ENCODE measurements around the gene ASCL5. TPM values are rescaled to one million over a fixed set of nuclear protein-coding genes. Genes with fewer than 3 reads are reported as not detected.

The ASCL5 gene
- total RNA-seq, 2 donors from 2014 or later, result not detected

- H3K27ac Mint-ChIP-seq, result no peak overlapping the region
- no peaks in the 10 kb centered on the region for H3K9me3 Mint-ChIP-seq
- no peak for DNase-seq (ENCODE audit: low spot score)
- H3K27me3 Mint-ChIP-seq, result no peaks in the 10 kb centered on the region
- H3K4me1 Mint-ChIP-seq (ENCODE audit: low read depth in 2 of 2), result no peaks in the 10 kb centered on the region
- no peaks in the 10 kb centered on the region for H3K36me3 Mint-ChIP-seq
- H3K4me3 Mint-ChIP-seq, result no peak overlapping the region
- ATAC-seq, result no peak
Observed at GRCh38 chr1:201136355-201137023, 9.5 kb upstream of the ASCL5 start.

GRCh38 chr1:201134405-201134804 lies 7.4 kb upstream of the ASCL5 start:
- Mint-ChIP-seq H3K9me3 (no peaks in the 10 kb centered on the region), H3K4me3 (no peak overlapping the region), H3K36me3 (no peaks in the 10 kb centered on the region), H3K27me3 (no peaks in the 10 kb centered on the region), H3K4me1 (ENCODE audit: low read depth in 2 of 2) (no peaks in the 10 kb centered on the region), H3K27ac (no peak overlapping the region)
- ATAC-seq (no peak), DNase-seq (ENCODE audit: low spot score) (no peak)

GRCh38 chr1:201131398-201131797 lies 4.4 kb upstream of the ASCL5 start:
- ATAC-seq (no peak), DNase-seq (ENCODE audit: low spot score) (no peak)
- Mint-ChIP-seq H3K4me3 (no peak overlapping the region), H3K27ac (no peak overlapping the region), H3K4me1 (ENCODE audit: low read depth in 2 of 2) (no peaks in the 10 kb centered on the region), H3K36me3 (no peaks in the 10 kb centered on the region), H3K9me3 (no peaks in the 10 kb centered on the region), H3K27me3 (no peaks in the 10 kb centered on the region)

GRCh38 chr1:201128962-201129361 lies 2.0 kb upstream of the ASCL5 start:
- Mint-ChIP-seq H3K4me1 (ENCODE audit: low read depth in 2 of 2) (no peaks in the 10 kb centered on the region), H3K27me3 (peaks cover 6 to 13% of the 10 kb centered on the region in 2 donors), H3K9me3 (no peaks in the 10 kb centered on the region), H3K4me3 (no peak overlapping the region), H3K27ac (no peak overlapping the region), H3K36me3 (no peaks in the 10 kb centered on the region)
- DNase-seq (ENCODE audit: low spot score) (no peak), ATAC-seq (no peak)

- peaks cover 9 to 18% of the 10 kb centered on the region in 2 donors for H3K27me3 Mint-ChIP-seq
- H3K27ac Mint-ChIP-seq, result no peak overlapping the region
- H3K4me3 Mint-ChIP-seq, result no peak overlapping the region
- no peak for ATAC-seq
- no peak for DNase-seq (ENCODE audit: low spot score)
- no peaks in the 10 kb centered on the region for H3K36me3 Mint-ChIP-seq
- H3K4me1 Mint-ChIP-seq (ENCODE audit: low read depth in 2 of 2), result no peaks in the 10 kb centered on the region
- H3K9me3 Mint-ChIP-seq, result no peaks in the 10 kb centered on the region
Observed at GRCh38 chr1:201128476-201128875, 1.5 kb upstream of the ASCL5 start.

- Mint-ChIP-seq H3K27me3 (peaks cover 9 to 19% of the 10 kb centered on the region in 2 donors), H3K4me1 (ENCODE audit: low read depth in 2 of 2) (no peaks in the 10 kb centered on the region), H3K9me3 (no peaks in the 10 kb centered on the region), H3K4me3 (no peak overlapping the region), H3K27ac (no peak overlapping the region), H3K36me3 (no peaks in the 10 kb centered on the region)
- ATAC-seq (no peak), DNase-seq (ENCODE audit: low spot score) (no peak)
Observed at GRCh38 chr1:201127755-201128455, 921 bp upstream of the ASCL5 start.

GRCh38 chr1:201126463-201126831 lies 537 bp downstream of the ASCL5 start:
- Mint-ChIP-seq H3K4me1 (ENCODE audit: low read depth in 2 of 2) (no peaks in the 10 kb centered on the region), H3K27me3 (peaks cover 9 to 19% of the 10 kb centered on the region in 2 donors), H3K27ac (no peak overlapping the region), H3K9me3 (no peaks in the 10 kb centered on the region), H3K4me3 (no peak overlapping the region), H3K36me3 (no peaks in the 10 kb centered on the region)
- DNase-seq (ENCODE audit: low spot score) (no peak), ATAC-seq (no peak)

GRCh38 chr1:201125800-201126199 lies 1.2 kb downstream of the ASCL5 start:
- H3K9me3 Mint-ChIP-seq, result no peaks in the 10 kb centered on the region
- H3K36me3 Mint-ChIP-seq, result no peaks in the 10 kb centered on the region
- no peaks in the 10 kb centered on the region for H3K4me1 Mint-ChIP-seq (ENCODE audit: low read depth in 2 of 2)
- ATAC-seq (no peak), DNase-seq (ENCODE audit: low spot score) (no peak)
- H3K27me3 Mint-ChIP-seq, result peaks cover 9 to 19% of the 10 kb centered on the region in 2 donors
- no peak overlapping the region for H3K27ac Mint-ChIP-seq
- H3K4me3 Mint-ChIP-seq, result no peak overlapping the region

- peaks cover 12 to 19% of the 10 kb centered on the region in 2 donors for H3K27me3 Mint-ChIP-seq
- H3K4me3 Mint-ChIP-seq, result no peak overlapping the region
- ATAC-seq, result no peak
- H3K4me1 Mint-ChIP-seq (ENCODE audit: low read depth in 2 of 2), result no peaks in the 10 kb centered on the region
- no peak overlapping the region for H3K27ac Mint-ChIP-seq
- DNase-seq (ENCODE audit: low spot score), result no peak
- H3K9me3 Mint-ChIP-seq, result no peaks in the 10 kb centered on the region
- H3K36me3 Mint-ChIP-seq, result no peaks in the 10 kb centered on the region
Observed at GRCh38 chr1:201125019-201125418, 2.0 kb downstream of the ASCL5 start.

GRCh38 chr1:201123866-201124265 lies 3.1 kb downstream of the ASCL5 start:
- Mint-ChIP-seq H3K27me3 (peaks cover 12 to 19% of the 10 kb centered on the region in 2 donors), H3K4me3 (no peak overlapping the region), H3K4me1 (ENCODE audit: low read depth in 2 of 2) (no peaks in the 10 kb centered on the region), H3K27ac (no peak overlapping the region), H3K36me3 (no peaks in the 10 kb centered on the region), H3K9me3 (no peaks in the 10 kb centered on the region)
- no peak for DNase-seq (ENCODE audit: low spot score)
- no peak for ATAC-seq

- DNase-seq (ENCODE audit: low spot score) (no peak), ATAC-seq (no peak)
- Mint-ChIP-seq H3K4me3 (no peak overlapping the region), H3K27me3 (peaks cover 13 to 24% of the 10 kb centered on the region in 2 donors), H3K9me3 (no peaks in the 10 kb centered on the region), H3K36me3 (no peaks in the 10 kb centered on the region), H3K4me1 (ENCODE audit: low read depth in 2 of 2) (no peaks in the 10 kb centered on the region), H3K27ac (no peak overlapping the region)
Observed at GRCh38 chr1:201122321-201122957, 4.5 kb downstream of the ASCL5 start.

GRCh38 chr1:201119206-201120197 lies 7.5 kb downstream of the ASCL5 start:
- Mint-ChIP-seq H3K36me3 (no peaks in the 10 kb centered on the region), H3K4me3 (no peak overlapping the region)
- peak; percentile 47 to 52 for ATAC-seq

GRCh38 chr1:201116091-201116490 lies 10.9 kb downstream of the ASCL5 start:
- H3K9me3 Mint-ChIP-seq, result no peaks in the 10 kb centered on the region
- H3K36me3 Mint-ChIP-seq, result no peaks in the 10 kb centered on the region
- H3K27ac Mint-ChIP-seq, result no peak overlapping the region
- peak overlapping the region; percentile 15 for H3K4me3 Mint-ChIP-seq
- ATAC-seq (no peak), DNase-seq (ENCODE audit: low spot score) (no peak)
- H3K4me1 Mint-ChIP-seq (ENCODE audit: low read depth in 2 of 2), result peaks cover 0 to 4% of the 10 kb centered on the region in 2 donors
- peaks cover 7 to 9% of the 10 kb centered on the region in 2 donors for H3K27me3 Mint-ChIP-seq

More at GRCh38 chr1:201119206-201120197, 7.5 kb downstream of the ASCL5 start:
- H3K4me1 Mint-ChIP-seq (ENCODE audit: low read depth in 2 of 2), result peaks cover 0 to 2% of the 10 kb centered on the region in 2 donors
- no peaks in the 10 kb centered on the region for H3K9me3 Mint-ChIP-seq
- peaks cover 9 to 17% of the 10 kb centered on the region in 2 donors for H3K27me3 Mint-ChIP-seq
- H3K27ac Mint-ChIP-seq, result no peak overlapping the region
- DNase-seq (ENCODE audit: low spot score), result no peak
